Middle frontal gyrus (tissue), 1 donor: ENCODE measurements around the gene ZNF454.

Source experiments
- DNase-seq: peaks from one replicate; pipeline ENCODE4 v3.0.0-alpha.2; 2015; ENCODE audit warnings: low spot score; ENCODE audit errors: extremely low spot score

The ZNF454 gene

DNA sequence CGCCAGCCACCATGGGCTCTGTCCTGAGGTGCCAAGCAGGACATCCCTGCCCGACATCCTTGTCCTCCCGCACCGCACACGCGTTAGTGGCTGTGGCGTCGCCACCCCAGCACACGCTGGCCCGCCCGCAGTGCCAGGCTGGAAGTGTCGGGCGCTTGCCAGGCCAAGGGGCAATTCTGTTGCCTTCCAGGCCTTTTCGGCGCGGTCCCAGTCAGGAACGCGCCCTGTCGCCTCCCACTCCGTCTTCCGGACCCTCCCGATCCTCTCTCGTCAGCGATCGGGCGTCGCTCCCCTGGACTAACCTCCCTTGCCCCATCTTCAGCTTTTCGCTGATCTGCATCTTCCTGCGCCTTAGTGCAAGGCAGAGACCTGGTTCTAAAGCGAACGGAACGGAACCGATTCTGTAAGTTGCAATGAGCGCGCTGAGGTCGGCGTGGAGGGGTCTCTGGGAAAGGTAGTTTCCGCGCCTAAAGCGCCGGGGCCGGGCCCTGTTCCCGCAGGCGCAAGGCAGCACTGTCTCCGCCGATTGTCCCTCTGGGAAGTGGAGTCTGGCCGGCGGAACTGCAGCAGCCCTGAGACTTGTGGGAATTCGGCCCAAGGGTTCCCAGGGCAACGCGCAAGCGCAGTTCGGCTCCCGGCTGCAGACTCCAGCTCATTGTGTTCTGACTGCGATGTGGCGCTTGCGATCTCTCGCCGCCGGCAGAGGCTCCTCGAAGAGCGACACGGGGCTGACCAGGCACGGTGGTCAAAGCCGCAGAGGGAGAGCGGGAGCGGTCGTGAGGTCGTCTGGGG lies at the start of gene ZNF454:
ZNF454 (plus strand) TSS at position 630 of the 792 bp plus-strand sequence. CDS start 1,594 bp downstream, outside the sequence.
- peak; percentile 88 for DNase-seq

DNA sequence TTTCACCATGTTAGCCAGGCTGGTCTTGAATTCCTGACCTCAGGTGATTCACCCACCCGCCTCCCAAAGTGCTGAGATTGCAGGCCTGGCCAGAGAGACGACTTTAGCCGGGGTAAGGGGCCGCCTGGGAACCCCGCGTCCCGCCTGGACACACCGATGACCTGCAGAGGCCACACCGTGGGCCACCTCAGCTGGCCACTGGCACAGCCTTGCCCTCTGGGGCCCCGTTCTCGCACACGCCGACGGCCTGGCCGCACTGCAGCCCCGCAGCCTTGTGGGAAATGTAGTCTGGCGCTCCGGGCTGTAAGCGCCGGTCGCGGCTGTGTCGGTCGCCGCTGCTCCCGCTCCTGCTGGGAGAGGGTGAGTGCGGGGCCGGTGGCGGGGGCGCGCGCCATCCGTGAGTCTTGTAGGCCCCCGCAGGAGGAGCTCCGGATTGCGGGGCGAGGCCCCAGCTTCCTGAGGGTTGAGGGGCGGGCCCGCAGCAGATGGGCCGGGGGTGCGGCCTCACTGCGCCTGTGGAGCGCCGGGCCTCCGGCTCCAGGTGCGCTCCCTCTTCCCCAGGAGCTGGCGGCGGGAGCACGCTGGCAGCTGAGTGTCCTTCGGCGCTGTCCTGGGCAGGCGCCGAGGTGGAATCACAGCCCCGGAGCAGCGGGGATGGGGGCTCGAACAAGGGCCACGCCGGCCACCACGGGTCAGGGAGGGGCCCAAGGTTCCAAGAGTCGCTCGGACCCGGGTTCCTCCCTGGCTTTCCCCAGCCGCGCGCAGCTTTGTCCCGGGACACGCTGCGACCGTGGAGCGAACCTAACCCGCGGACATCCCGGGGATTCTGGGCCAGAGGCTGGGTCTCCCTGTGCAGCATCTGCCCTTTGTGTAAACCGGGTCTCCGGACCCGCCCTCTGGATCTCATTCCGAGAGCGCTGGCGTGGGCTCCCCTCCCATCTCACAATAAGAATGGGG lies 45.1 kb upstream of the ZNF454 start, which contains the start of gene ZFP2:
ZFP2 (plus strand) TSS at position 299 of the 957 bp plus-strand sequence. CDS start 35,401 bp downstream, outside the sequence.
- DNase-seq = peak; percentile 51

DNA sequence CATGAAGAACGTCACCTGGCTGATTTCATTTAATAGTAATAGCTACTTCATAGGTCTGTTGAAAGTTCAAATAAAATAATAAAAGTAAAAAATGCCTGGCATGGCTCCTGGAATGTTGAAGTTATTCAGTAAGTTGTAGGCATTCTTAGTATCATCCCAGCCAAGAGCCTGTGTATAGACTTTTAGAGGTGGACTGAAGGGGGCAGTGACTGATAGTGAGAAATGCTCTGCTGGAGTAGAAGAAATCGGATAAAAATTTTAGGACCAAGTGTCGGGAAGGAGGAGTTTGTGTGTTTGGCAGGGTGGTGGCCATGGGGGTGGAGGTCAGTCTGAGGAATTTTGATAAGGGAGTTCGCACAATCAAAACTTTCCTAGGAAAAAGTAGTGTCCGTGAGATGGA lies 41.7 kb upstream of the ZNF454 start:
- DNase-seq = no peak

DNA sequence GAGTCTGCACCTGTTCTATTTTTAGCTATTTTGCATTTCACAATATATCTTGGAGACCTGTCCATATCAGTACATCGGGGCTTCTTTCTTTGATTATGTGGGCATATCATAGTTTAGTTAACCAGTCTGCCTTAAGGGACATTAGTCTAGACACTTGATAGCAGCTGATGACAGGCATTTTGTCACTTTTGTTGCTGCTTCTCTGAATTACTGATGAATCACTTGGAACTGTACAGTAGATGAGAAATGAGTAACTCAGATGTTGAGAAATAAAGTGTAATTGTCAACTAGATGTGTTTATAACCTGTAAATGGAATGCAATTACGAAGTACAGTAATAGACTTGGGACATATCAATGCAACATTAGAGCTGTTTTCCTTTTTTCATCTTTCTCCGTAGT lies 38.1 kb upstream of the ZNF454 start:
- DNase-seq = no peak

DNA sequence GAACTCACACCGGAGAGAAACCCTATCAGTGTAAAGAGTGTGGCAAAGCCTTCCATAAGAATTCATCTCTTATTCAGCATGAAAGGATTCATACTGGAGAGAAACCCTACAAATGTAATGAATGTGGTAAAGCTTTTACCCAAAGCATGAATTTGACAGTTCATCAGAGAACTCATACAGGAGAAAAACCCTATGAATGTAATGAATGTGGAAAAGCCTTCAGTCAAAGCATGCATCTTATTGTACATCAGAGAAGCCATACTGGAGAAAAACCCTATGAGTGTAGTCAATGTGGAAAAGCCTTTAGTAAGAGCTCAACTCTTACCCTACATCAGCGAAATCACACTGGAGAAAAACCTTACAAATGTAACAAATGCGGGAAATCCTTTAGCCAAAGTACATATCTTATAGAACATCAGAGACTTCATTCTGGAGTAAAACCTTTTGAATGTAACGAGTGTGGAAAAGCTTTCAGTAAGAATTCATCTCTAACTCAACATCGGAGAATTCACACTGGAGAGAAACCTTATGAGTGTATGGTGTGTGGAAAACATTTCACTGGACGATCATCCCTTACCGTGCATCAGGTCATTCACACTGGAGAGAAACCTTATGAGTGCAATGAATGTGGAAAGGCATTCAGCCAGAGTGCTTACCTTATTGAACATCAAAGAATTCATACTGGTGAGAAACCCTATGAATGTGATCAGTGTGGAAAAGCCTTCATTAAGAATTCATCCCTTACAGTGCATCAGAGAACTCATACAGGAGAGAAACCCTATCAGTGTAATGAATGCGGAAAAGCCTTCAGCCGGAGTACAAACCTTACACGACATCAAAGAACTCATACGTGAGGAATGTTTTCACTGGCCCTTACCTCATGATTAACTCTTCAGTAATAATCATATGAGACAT lies 8.9 kb upstream of the ZNF454 start:
- no peak for DNase-seq

DNA sequence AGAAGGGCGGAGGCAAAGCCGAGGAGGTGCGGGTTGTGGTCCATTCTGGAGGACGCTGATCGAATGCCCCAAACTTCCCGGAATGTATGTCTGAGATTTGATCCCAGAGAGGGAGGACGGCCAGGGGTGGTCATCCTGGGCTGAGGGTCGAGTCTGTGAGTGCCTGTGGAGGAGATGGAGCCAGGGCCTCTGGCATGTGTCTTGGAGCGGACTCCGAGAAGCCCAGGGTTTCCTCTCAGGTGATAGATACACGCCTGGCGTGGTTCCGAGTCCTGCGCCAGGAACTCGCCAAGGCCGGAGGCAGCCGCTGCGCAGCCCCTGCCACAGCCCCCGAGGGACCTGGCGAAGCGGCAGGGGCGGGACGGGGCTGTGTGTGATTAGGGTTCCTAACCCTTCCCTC lies 363 bp downstream of the ZNF454 start:
- DNase-seq = no peak

DNA sequence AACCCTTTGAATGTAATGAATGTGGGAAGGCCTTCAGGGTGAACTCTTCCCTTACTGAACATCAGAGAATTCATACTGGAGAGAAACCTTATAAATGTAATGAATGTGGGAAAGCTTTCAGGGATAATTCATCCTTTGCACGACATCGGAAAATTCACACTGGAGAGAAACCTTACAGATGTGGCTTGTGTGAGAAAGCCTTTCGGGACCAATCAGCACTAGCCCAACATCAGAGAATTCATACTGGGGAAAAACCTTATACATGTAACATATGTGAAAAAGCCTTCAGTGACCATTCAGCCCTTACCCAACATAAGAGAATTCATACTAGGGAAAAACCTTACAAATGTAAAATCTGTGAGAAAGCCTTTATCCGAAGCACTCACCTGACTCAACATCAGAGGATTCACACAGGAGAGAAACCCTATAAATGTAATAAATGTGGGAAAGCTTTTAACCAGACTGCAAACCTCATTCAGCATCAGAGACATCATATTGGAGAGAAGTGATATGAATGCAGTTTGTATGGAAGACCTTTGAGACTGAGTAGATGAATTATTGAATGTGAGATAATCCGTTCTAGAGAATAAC lies 24.6 kb downstream of the ZNF454 start:
- DNase-seq = no peak

DNA sequence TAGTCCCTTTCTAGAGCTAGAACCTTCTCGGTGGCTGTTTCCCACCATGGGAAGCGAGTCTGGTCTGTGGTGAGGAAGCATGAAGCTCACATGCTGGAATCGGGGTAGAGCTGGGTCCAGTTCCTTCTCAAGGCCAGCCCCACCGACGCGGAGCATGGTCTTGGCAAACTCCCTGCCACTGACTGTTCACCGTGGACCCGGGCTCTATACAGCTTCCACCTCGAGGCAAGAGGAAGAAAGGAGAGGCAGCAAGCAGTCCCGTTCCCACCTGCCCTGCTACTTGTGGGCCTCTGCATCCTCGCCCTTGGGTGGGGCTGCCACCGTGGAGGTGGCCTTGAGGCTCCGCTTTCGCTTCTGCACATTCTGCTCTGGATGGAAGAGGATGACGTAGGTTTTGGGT lies 40.4 kb downstream of the ZNF454 start:
- DNase-seq = no peak

DNA sequence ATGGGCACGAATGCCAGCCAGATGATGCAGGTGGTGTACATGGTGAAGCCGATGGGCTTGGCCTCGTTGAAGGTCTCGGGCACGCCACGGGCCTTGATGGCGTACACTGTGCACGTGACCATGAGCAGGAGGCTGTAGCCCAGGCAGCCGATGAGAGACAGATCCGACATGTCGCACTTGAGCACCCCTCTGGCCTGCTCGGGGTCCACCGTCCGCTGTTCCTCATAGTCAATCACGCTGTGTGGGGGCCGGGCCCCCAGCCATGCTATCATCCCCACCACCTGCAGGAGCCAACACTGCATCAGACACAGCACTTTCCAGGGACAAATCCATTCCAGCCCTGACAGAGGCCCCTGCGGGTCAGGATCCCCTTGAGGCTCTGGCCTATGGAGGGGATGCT lies 41.9 kb downstream of the ZNF454 start:
- no peak for DNase-seq

DNA sequence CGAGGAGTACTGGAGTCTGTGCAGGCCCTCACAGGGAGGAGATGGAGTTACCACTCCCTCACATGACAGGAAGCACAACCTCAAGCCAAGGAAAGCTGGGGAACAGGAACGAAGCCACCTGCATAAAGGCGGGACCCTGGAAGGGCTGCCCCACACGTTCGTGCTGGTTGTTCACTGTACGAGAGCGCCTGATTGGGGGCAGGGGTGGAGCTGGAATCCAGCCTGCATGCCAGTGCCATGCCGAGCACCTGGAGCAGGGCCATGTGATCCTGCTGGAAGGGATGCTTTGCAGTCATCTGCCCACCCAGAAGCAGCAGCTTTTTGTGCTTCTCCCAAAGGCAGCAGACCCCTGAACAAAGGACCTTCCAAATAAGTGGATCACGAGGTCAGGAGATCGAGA lies 42.7 kb downstream of the ZNF454 start:
- DNase-seq = no peak

DNA sequence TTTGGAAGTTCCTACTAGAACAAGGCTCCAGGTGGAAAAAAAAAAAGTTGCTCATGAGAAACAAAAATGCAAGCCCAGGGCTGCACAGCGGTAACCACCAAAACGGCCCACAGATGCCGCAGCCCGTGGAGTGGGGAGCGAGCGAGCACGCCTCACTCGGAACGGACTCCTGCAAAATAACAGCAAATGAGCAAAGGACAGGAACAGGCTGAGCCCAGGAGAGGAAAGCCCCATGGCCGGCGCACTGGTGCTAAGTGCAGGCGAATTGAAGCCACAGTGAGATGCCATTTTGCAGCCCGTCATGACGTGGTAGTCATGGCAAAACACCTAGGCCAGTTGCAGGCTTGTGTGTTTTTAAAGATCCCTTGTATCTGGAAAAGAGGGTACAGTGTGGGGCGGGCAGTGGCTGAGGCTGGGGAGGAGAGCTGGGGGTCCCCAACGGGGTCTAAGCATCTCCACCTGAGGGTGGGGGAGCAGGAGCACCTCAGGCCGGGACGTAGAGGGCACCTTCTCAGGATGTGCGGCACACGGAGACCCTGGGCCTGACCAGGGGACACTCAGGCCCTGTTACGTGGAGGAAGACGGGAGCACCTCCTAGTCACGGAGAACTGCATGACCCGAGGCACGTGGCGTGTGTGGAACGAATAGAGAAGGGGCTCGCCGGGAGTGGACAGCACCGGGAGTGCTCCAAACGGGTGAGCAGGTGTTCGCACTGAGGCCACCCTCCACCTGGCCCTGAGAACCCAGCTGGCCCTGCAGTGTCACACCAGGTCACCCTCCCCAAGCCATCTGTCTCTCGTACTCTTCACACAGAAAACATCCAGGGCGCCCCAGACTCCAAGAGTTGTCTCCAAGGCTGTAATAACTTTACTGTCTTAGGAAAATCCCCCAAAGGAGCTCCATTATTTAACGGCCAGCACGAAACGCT lies 43.4 kb downstream of the ZNF454 start:
- no peak for DNase-seq

DNA sequence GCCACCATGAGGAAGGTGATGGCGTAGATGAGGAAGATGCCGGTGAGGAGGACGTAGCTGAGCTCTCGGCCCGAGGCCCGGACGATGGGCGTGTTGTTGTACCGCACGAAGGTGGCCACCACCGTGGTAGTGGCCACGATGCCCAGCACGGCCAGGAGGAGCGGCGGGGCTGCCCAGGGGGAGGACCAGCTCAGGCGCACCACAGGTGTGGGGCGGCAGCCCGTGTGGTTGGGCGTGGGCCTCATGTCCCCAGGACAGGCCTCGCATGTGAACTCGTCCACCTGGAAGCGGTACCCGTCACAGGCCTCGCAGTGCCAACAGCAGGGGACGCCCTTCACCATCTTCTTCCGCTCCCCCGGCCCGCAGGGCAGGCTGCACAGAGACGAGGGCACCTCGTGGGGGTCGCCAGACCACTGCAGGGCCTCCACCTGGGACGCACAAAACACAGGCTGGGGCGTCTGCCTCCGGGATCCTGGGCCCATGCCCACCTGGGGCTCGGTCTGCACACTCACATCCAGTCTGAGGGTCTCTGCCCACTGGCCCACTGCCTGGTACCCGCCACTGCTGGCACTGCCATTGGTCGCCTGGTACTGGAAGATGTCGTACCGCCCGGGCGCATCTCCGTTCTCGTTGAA lies 45.4 kb downstream of the ZNF454 start:
- no peak for DNase-seq

DNA sequence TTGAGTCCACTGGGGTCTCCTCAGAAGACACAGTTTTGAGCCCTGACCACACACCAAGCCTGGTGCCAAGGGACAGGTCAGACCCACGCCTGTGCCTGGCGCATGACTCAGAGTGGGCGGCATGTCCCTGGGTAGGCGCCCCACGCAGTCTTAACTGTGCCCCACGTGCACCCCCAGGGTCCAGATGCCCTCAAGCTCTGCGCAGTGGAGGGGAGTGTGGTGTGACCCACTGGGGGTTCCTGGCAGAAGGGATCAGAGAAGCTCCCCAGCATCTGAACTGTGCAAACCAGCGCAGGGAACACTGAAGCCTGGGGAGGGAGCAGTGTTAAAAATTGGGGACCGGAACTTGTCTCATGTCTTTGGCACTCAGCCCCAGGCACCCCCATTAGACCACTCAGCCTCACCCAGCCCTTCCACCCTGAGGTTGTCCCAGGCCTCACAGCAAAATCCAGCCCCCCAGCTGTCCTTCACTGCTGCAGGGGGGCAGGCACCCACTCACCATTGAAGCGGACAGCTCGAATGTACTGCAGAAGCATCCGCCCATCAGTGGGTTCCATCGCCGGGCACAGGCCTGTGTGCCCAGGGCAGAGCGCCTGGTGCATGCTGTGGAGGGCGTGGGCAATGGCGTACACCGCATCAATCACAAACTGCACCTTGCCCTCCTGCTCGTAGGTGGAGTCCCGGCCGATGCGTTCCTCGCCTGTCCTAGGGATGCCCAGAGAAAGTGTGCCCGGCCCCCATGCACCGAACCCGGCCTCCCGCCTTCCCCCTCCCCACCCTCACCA lies 47.6 kb downstream of the ZNF454 start:
- DNase-seq = no peak

DNA sequence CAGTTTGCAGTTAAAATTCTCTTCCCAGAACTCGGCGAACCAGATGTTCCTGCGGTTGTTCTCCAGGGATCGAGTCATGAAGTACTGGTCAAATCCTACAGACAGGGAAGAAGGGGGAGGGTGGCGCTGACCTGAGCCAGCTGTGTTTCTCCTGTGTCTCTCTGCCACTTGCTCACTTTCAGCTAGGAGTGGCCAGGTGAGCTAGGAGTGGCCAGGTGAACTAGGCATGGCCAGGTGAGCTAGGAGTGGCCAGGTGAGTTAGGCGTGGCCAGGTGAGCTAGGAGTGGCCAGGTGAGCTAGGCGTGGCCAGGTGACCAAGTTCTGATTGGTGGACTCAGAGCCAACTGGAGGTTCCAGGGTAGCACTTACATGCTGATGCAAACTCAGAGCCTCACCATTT lies 48.3 kb downstream of the ZNF454 start:
- DNase-seq = no peak

DNA sequence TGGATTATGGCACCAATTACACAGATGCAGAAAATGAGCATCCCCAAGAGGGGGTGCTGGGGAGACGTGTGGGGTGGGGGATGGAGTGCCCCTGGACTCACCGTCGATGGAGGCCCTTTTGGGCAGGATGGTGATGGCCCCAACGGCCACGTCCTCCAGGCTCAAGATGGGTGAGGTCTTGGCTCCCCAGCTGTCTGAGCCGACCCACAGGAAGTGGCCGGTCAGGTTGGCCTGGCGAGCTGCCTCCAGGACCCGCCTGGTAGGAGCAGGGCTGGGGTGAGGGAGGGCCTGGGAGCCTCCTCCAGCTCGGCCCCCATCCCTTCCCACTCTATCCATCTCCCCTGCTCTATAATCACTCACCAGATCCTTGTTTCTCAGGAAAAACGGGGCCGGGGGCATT lies 49.5 kb downstream of the ZNF454 start:
- no peak for DNase-seq

DNA sequence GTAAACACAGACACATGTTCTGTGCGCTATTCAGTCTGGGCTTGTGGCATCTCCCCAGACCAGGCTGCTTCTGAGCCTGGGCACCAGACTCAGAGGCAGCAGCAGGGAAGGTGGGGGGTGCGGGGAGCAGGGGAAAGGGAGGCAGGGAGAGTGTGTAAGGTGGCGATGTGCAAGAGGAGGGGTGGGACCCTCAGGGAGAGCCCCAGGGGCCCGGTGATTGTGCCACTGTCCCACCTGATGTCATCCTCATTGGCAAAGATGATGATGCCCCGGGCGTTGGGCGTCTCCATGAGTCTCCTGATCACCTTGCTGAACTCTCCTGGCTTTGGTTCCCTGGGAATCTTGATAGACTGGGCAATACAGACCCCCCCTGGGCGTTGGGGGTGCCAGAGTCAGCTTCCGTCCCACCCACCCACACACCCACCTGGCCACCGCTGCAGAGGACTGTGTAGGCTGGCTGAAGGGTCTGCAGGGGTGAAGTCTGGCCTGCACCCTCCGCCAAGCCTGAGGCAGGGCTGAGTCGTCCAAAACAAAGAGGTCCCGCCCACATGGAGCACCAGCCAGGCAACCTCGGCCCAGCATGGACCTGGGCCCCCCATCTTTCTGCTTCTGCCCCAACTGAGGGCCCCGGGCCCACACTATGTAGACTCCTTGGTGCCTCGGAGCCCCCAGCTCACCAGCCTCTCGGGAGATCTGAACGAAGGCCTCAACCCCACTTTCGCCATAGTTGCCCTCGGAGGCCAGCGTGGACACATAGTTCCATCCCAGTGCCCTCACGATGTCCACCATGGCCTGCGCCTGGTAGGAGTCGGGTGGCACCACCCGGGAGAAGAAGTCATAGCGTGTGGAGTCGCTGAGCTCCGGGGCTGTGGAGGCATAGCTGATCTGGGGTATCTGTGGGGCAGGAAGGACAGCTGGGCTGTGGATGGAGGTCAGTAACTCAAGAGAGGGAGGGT lies 50.5 kb downstream of the ZNF454 start:
- DNase-seq = no peak

DNA sequence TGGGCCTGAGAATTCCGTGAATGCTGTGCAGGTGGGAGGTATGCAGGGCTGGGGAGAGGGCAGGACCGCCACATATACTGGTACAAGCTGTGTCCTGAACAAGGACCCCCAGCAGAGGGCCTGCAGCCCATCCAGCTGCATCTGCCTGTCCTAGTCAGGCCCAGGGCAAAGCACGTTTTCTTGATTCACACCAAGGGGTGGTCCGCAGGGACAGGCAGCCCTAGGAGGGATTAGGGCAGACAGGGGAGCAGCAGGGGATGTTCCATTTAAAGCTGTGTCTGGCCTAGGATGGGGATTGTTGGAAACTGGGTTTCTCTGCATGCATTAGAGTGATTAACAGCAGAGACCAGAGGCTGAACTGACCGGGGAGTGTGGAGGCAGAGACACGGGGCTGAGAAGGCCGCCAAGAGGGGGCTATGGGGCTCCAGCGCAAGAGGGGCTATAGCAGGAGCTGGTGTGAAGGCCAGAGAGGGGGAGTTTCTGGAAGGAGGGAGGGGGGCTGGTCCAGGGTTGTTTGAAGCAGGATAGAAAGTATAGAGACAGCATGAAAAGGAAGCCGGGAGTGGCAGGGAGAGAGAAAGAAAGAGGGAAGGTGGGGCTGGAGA lies 51.4 kb downstream of the ZNF454 start:
- DNase-seq = no peak
